Loucy (cell line): Measurements from ENCODE around the gene DOCK3.
"Not testable (repeated sequence)": the region's sequence is repeated elsewhere in the genome, so short reads cannot be mapped to it uniquely, and the experiment has no call there.

Experiments used
- EZH2phosphoT487 ChIP-seq: fragments of 200-600 bp; IDR thresholded peaks from 2 replicates; pipeline ENCODE4 v1.6.1; 2018; ENCODE audit warnings: antibody characterized with exemption, mild to moderate bottlenecking, moderate library complexity, borderline replicate concordance
- TF ChIP-seq, protein P1 (sequence below): fragments of 200-600 bp; sonication (generic); conservative IDR thresholded peaks from 2 replicates; pipeline ENCODE4 v1.5.1; 2014; ENCODE audit warnings: mild to moderate bottlenecking, antibody characterized with exemption, low read length

DNA sequence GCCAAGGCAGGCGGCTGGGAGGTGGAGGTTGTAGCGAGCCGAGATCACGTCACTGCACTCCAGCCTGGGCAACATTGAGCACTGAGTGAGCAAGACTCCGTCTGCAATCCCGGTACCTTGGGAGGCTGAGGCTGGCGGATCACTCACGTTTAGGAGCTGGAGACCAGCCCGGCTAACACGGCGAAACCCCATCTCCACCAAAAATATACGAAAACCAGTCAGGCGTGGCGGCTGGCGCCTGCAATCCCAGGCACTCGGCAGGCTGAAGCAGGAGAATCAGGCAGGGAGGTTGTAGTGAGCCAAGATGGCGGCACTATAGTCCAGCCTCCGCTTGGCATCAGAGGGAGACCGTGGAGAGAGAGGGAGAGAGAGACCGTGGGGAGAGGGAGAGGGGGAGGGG lies 129.6 kb downstream of the DOCK3 start:
- TF ChIP-seq, protein P1, sequence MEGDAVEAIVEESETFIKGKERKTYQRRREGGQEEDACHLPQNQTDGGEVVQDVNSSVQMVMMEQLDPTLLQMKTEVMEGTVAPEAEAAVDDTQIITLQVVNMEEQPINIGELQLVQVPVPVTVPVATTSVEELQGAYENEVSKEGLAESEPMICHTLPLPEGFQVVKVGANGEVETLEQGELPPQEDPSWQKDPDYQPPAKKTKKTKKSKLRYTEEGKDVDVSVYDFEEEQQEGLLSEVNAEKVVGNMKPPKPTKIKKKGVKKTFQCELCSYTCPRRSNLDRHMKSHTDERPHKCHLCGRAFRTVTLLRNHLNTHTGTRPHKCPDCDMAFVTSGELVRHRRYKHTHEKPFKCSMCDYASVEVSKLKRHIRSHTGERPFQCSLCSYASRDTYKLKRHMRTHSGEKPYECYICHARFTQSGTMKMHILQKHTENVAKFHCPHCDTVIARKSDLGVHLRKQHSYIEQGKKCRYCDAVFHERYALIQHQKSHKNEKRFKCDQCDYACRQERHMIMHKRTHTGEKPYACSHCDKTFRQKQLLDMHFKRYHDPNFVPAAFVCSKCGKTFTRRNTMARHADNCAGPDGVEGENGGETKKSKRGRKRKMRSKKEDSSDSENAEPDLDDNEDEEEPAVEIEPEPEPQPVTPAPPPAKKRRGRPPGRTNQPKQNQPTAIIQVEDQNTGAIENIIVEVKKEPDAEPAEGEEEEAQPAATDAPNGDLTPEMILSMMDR: not testable (repeated sequence)
- TF ChIP-seq EZH2phosphoT487: not testable (repeated sequence)
